Thyroid gland (tissue), 4 donors: ENCODE results near the gene HOXA3. TPM values are rescaled to one million over a fixed set of nuclear protein-coding genes. Genes with fewer than 3 reads are reported as not detected.

Experiments used
- DNase-seq, 2 donors: peaks; one replicate each; pipeline ENCODE4 v3.0.0-alpha.2; 2019
- H3K27ac ChIP-seq, 3 donors: fragments of 200-600 bp; sonication (generic); 1 replicate in 2 of 3; 2 replicates in 1 of 3; pipeline ENCODE4 v1.5.1; 2016 to 2019; ENCODE audit warnings: mild to moderate bottlenecking in 1 of 3, moderate library complexity in 1 of 3
- H3K27me3 ChIP-seq: fragments of 200-600 bp; sonication (generic); one replicate; pipeline ENCODE4 v1.5.1; 2019
- H3K36me3 ChIP-seq, 2 donors: fragments of 200-600 bp; sonication (generic); one replicate each; pipeline ENCODE4 v1.5.1; 2016 to 2019
- H3K4me1 ChIP-seq, 2 donors: fragments of 200-600 bp; sonication (generic); one replicate each; pipeline ENCODE4 v1.5.1; 2017 to 2019
- H3K4me3 ChIP-seq, 3 donors: fragments of 200-600 bp; sonication (generic); replicated peaks in 1 of 3; 1 replicate in 2 of 3; 2 replicates in 1 of 3; pipeline ENCODE4 v1.5.1; 2016; ENCODE audit warnings: mild to moderate bottlenecking in 1 of 3
- H3K9me3 ChIP-seq: fragments of 200-600 bp; sonication (generic); one replicate; pipeline ENCODE4 v1.5.1; 2017
- POLR2A ChIP-seq, 2 donors: fragments of 450-650 bp; IDR thresholded peaks; one replicate each; pipeline ENCODE4 v1.6.1; 2017; ENCODE audit warnings: antibody characterized with exemption in 2 of 2, mild to moderate bottlenecking in 2 of 2, moderate library complexity in 1 of 2
- WGBS, 2 donors: methylation state at CpG; one replicate each; pipeline ENCODE4 v1.1.5; 2017; 5-methylcytosine and 5-hydroxymethylcytosine counted together
- intact Hi-C: fragments of 100-400 bp; cut with DNase I; formaldehyde crosslinking; loops from one replicate; pipeline ENCODE4 v1.15.1; 2023
- total RNA-seq, 4 donors: library from RNA; depleted of rRNA; stranded (reverse); fragments of >200 nt; gene quantifications; one replicate each; pipeline ENCODE4 v1.2.3, GENCODE V29; 2016
- TF ChIP-seq, protein P1 (sequence below), 6 experiments: fragments of 200-600 bp in 3 of 6; fragments of 450-650 bp in 3 of 6; sonication (generic) in 3 of 6; IDR thresholded peaks; one replicate each; pipeline ENCODE4 v1.5.1; 2016 to 2019; ENCODE audit warnings: antibody characterized with exemption in 6 of 6, mild to moderate bottlenecking in 2 of 6, inconsistent platforms in 1 of 6, moderate library complexity in 1 of 6

Gene HOXA3
- total RNA-seq, 4 donors from 2014 or later: 0.94 to 6.1 (median 1.9) TPM

DNA sequence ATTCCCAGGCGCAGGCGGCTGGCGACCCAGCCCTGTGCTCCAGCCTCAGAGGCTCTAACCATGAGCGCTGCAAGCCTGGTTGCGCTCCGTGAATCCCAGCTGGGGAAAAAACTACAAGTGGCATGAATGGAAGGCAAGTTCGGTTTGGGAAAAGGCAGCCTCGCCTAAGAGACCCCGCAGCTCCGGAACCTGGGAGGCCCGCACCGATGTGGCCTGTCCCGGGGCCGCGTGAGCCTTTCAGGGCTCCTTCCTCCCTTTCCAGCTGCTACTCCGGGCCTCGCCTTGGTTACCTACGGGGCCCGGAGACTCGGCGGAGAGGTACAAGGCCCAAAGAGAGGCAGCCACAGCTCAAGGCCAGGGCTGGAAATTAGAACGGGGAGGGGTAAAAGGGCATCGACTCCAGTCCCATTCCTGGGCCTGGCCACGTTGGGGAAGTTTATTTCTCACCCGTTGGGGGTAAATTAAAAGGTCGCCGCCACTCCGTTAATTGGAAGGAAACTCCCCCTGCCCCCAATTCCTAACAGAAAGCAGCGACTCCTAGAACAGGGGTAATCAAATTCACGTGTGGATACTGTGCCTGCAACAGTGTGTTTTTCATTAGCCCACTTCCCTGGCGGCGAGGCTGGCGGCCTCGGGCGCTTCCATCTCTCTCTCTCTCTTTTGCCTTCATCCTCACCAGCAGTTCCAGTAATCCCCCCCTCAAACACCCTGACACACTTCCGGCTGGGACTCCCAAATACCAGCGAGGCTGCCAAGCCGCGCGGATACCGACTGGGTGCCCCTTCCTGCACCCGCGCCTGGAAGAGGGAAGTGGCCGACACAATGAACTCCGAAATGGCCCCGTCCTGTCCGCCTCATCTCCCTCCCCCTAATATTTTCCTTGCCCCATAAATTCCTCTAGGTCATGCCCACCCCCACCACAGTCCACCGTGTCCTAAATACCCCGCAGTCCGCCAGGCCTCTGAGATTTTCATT lies 14.4 kb upstream of the HOXA3 start:
- Histone ChIP-seq H3K4me3 (no peak overlapping the region), H3K36me3 (no peaks in the 10 kb centered on the region), H3K27ac (no peak overlapping the region), H3K9me3 (no peaks in the 10 kb centered on the region), H3K27me3 (peaks cover 83% of the 10 kb centered on the region), H3K4me1 (peaks cover 0 to 26% of the 10 kb centered on the region in 2 donors)
- TF ChIP-seq POLR2A (IDR thresholded peaks at IDR 0.05): no peak
- TF ChIP-seq, protein P1, sequence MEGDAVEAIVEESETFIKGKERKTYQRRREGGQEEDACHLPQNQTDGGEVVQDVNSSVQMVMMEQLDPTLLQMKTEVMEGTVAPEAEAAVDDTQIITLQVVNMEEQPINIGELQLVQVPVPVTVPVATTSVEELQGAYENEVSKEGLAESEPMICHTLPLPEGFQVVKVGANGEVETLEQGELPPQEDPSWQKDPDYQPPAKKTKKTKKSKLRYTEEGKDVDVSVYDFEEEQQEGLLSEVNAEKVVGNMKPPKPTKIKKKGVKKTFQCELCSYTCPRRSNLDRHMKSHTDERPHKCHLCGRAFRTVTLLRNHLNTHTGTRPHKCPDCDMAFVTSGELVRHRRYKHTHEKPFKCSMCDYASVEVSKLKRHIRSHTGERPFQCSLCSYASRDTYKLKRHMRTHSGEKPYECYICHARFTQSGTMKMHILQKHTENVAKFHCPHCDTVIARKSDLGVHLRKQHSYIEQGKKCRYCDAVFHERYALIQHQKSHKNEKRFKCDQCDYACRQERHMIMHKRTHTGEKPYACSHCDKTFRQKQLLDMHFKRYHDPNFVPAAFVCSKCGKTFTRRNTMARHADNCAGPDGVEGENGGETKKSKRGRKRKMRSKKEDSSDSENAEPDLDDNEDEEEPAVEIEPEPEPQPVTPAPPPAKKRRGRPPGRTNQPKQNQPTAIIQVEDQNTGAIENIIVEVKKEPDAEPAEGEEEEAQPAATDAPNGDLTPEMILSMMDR (IDR thresholded peaks at IDR 0.05): no peak
- 16 to 20% methylated on average over 39 to 41 of the region's 50 CpGs for WGBS, 2 donors
- intact Hi-C loops: loop anchor here (10.0 kb wide), 1 partner anchor 1312 kb away; no protein-coding TSS in a partner anchor
- DNase-seq: no peak

DNA sequence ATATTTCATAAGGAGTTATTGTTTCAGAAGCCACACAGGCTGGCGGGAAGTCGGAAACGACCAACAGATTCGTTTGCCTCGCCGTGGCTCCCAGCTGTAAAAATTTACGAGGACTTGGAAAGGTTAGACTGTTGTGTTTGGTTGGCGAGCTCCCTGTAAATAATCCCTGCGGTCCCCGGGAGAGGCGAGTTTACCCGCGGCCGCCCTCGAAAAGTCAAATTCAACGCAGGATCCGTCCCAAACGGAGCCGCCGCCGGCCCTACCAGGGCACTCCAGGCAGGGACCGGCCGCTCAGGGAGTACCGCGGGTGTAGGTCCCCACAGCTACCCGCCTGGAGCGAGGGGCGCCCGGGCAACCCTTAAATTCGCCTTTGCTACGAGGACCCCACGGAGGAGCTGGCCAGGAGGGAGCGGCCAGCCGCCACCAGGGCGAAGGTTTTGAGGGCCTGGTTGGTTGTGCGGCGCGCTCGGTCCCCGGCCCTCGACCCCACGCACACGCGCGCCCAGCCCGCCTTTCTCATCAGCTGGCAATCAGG lies 13.7 kb upstream of the HOXA3 start:
- no peak overlapping the region for H3K4me3 ChIP-seq

DNA sequence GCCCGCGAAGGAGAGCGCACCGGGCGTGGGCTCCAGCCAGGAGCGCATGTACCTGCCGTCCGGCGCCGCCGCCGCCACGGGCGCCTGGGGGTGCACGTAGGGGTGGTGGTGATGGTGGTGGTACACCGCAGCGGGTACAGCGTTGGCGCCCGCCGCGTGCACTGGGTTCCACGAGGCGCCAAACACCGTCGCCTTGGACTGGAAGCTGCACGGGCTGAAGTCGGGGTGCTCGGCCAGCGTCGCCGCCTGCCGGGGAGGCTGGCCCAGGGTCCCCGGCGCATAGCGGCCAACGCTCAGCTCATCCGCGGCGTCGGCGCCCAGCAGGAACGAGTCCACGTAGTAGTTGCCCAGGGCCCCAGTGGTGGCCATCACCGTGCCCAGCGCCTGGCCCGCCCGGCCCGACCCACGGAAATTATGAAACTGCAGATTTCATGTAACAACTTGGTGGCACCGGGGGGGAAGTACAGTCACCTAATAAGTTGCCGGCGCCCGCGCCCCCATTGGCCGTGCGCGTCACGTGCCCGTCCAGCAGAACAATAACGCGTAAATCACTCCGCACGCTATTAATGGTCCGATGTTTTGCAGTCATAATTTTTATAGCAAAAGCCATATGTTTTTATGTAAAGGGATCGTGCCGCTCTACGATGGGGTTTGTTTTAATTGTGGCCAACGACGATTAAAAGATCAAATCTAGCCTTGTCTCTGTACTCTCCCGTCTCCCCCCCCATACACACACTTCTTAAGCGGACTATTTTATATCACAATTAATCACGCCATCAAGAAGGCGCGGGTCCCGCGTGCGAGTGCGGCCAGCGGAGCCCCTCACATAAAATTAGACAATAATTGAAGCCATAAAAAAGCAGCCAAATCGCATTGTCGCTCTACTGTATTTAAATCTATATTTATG lies 13.0 kb upstream of the HOXA3 start, which contains the start of gene HOXA9:
TSS of gene HOXA9 (minus strand) at position 449 of the 907 bp plus-strand sequence. CDS start at position 369, 80 bp downstream.
- DNase-seq: peak in 1 of 2 donors; percentile 31
- intact Hi-C loops: loop anchor here (10.0 kb wide), 1 partner anchor 1311 kb away; no protein-coding TSS in a partner anchor
- TF ChIP-seq, protein P1 (IDR thresholded peaks at IDR 0.05): no peak
- no peak for TF ChIP-seq POLR2A (IDR thresholded peaks at IDR 0.05)
- Histone ChIP-seq H3K36me3 (no peaks in the 10 kb centered on the region), H3K27me3 (peaks cover 76% of the 10 kb centered on the region), H3K27ac (no peak within 1 kb of the TSS), H3K9me3 (no peaks in the 10 kb centered on the region), H3K4me1 (peaks cover 10 to 36% of the 10 kb centered on the region in 2 donors), H3K4me3 (no peak within 1 kb of the TSS)
- 12% methylated on average over 31 to 37 of the region's 82 CpGs for whole genome bisulfite sequencing, 2 donors

More for the DNA sequence above, 13.7 kb upstream of the HOXA3 start:
- intact Hi-C loops: loop anchor here (10.0 kb wide), 1 partner anchor 1311 kb away; no protein-coding TSS in a partner anchor
- H3K27ac ChIP-seq: no peak overlapping the region
- no peaks in the 10 kb centered on the region for H3K36me3 ChIP-seq
- 11 to 16% methylated on average over 8 to 44 of the region's 46 CpGs for WGBS, 2 donors
- H3K4me1 ChIP-seq: peaks cover 5 to 31% of the 10 kb centered on the region in 2 donors
- no peak for DNase-seq
- TF ChIP-seq, protein P1 (IDR thresholded peaks at IDR 0.05): no peak
- no peak for TF ChIP-seq POLR2A (IDR thresholded peaks at IDR 0.05)
- H3K9me3 ChIP-seq: no peaks in the 10 kb centered on the region
- H3K27me3 ChIP-seq: peaks cover 81% of the 10 kb centered on the region

DNA sequence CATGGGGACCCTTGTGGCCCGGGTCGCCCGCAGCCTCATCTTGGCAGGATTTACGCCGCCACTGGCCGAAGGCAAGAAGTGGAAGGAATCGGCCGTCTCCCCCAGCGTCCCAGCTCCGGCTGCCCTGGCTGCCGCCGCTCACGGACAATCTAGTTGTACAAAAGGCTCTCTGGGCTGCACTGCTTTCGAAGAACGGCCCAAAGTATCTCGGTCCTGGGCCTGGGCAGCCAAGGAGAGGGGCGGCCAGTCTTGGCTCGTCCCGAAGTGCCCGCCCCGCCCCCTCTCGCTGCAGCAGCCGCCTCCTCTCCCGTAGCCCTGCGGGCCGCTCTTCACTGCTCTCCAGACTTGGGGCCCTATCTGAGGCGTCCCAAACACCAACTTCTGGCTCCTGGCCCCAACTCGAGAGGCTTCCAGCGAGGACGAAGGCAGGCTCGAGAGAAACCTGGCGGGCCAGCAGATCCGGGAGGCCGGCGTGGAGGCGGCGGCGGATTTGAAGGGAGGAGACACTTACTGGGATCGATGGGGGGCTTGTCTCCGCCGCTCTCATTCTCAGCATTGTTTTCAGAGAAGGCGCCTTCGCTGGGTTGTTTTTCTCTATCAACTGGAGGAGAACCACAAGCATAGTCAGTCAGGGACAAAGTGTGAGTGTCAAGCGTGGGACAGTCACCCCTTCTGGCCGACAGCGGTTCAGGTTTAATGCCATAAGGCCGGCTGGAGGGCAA lies 12.1 kb upstream of the HOXA3 start:
- Histone ChIP-seq H3K27me3 (peaks cover 75% of the 10 kb centered on the region), H3K9me3 (no peaks in the 10 kb centered on the region), H3K4me1 (peaks cover 12 to 31% of the 10 kb centered on the region in 2 donors), H3K27ac (no peak overlapping the region), H3K4me3 (no peak overlapping the region), H3K36me3 (no peaks in the 10 kb centered on the region)
- no peak for TF ChIP-seq POLR2A (IDR thresholded peaks at IDR 0.05)
- TF ChIP-seq, protein P1 (IDR thresholded peaks at IDR 0.05): no peak
- WGBS, 2 donors: 6 to 9% methylated on average over 13 to 25 of the region's 47 CpGs
- intact Hi-C loops: loop anchor here (5.0 to 10.0 kb wide), 2 partner anchors 787 to 1310 kb away; no protein-coding TSS in a partner anchor
- DNase-seq: no peak
